B cell (primary cell): Measurements from ENCODE around the gene IKZF3. TPM values are rescaled to one million over a fixed set of nuclear protein-coding genes. Genes with fewer than 3 reads are reported as not detected.
A peak's percentile ranks its signal among the peaks of the same experiment; 100 is the strongest.
"Not testable (repeated sequence)": the region's sequence is repeated elsewhere in the genome, so short reads cannot be mapped to it uniquely, and the experiment has no call there.

Experiments
- ATAC-seq: fragments of 200-7000 bp; cut with Tn5 transposase; one replicate; pipeline ENCODE4 v1.10.0; 2021; ENCODE audit warnings: low read depth, mild to moderate bottlenecking, moderate number of reproducible peaks, moderate library complexity
- CTCF ChIA-PET: fragments of 350-600 bp; sonication (Branson Sonifier 250); formaldehyde crosslinking; loops from one replicate; lab custom pipeline; 2021; ENCODE audit warnings: antibody characterized with exemption, inconsistent platforms; lab: Charles Lee
- POLR2A ChIA-PET: fragments of 350-600 bp; sonication (Branson Sonifier 250); formaldehyde crosslinking; loops from one replicate; lab custom pipeline; 2021; ENCODE audit warnings: antibody characterized with exemption; lab: Charles Lee
- DNase-seq: peaks from one replicate; pipeline ENCODE4 v3.0.0; 2013
- H2AFZ ChIP-seq: 2 replicates; pipeline ENCODE4 v1.6.1; 2012; ENCODE audit warnings: mild to moderate bottlenecking, low read depth, low read length; ENCODE audit not compliant: insufficient read depth, poor library complexity, severe bottlenecking
- H3K27ac ChIP-seq, 2 donors: 1 replicate in 1 of 2; 2 replicates in 1 of 2; pipeline ENCODE4 v1.5.1; 2012 to 2013; ENCODE audit warnings: low read length in 2 of 2, mild to moderate bottlenecking in 2 of 2, moderate library complexity in 1 of 2
- H3K27me3 ChIP-seq, 4 experiments: fragments of 200-600 bp in 1 of 4; sonication (generic) in 1 of 4; replicated peaks in 1 of 4; 1 replicate in 2 of 4; 2 replicates in 2 of 4; pipeline versions ENCODE4 v1.6.1 to v1.7.0; 2013 to 2016; ENCODE audit warnings: low read length in 3 of 4, mild to moderate bottlenecking in 2 of 4, mixed read lengths in 1 of 4, moderate library complexity in 1 of 4; ENCODE audit not compliant: insufficient read depth in 4 of 4, control insufficient read depth in 3 of 4; ENCODE audit errors: control extremely low read depth in 1 of 4
- H3K36me3 ChIP-seq, 2 experiments: replicated peaks in 1 of 2; 1 replicate in 1 of 2; 2 replicates in 1 of 2; pipeline versions ENCODE4 v1.6.1 to v1.7.1; 2013; ENCODE audit warnings: low read length in 1 of 2; ENCODE audit not compliant: insufficient read depth in 2 of 2, control insufficient read depth in 1 of 2; ENCODE audit errors: control extremely low read depth in 1 of 2, extremely low read depth in 1 of 2
- H3K4me1 ChIP-seq, 2 donors: fragments of 200-600 bp in 1 of 2; sonication (generic) in 1 of 2; 1 replicate in 1 of 2; 2 replicates in 1 of 2; pipeline versions ENCODE4 v1.5.1 to v1.6.1; 2013 to 2017; ENCODE audit warnings: low read length in 2 of 2; ENCODE audit not compliant: control insufficient read depth in 2 of 2, insufficient read depth in 2 of 2
- H3K4me2 ChIP-seq: replicated peaks from 2 replicates; pipeline ENCODE3; 2012; ENCODE audit warnings: mild to moderate bottlenecking, low read depth, low read length; ENCODE audit not compliant: poor library complexity, severe bottlenecking
- H3K4me3 ChIP-seq, 5 experiments: fragments of 200-600 bp in 1 of 5; sonication (generic) in 1 of 5; 1 replicate in 3 of 5; 2 replicates in 2 of 5; pipeline versions ENCODE4 v1.5.1 to v1.7.0; 2011 to 2016; ENCODE audit warnings: low read length in 4 of 5, mild to moderate bottlenecking in 4 of 5, low read depth in 2 of 5, control low read depth in 1 of 5, moderate library complexity in 1 of 5; ENCODE audit not compliant: insufficient read depth in 1 of 5; ENCODE audit errors: control extremely low read depth in 1 of 5, extremely low read depth in 1 of 5
- H3K79me2 ChIP-seq: fragments of 200-600 bp; sonication (generic); one replicate; pipeline ENCODE4 v1.6.0; 2016; ENCODE audit warnings: low read length; ENCODE audit not compliant: control insufficient read depth, insufficient read depth
- H3K9ac ChIP-seq: fragments of 200-600 bp; sonication (generic); 2 replicates; pipeline ENCODE4 v1.6.1; 2017; ENCODE audit warnings: mild to moderate bottlenecking, low read length, moderate library complexity
- H3K9me3 ChIP-seq, 3 donors: one replicate each; pipeline versions ENCODE4 v1.6.1 to v1.7.1; 2013; ENCODE audit warnings: low read length in 2 of 3; ENCODE audit not compliant: control insufficient read depth in 2 of 3, insufficient read depth in 1 of 3; ENCODE audit errors: control extremely low read depth in 1 of 3
- H4K20me1 ChIP-seq: 2 replicates; pipeline ENCODE4 v1.6.0; 2012; ENCODE audit warnings: mild to moderate bottlenecking, low read length; ENCODE audit not compliant: insufficient read depth, control insufficient read depth, poor library complexity, severe bottlenecking
- H3K27ac Mint-ChIP-seq: one replicate; pipeline ENCODE4 v1.8.0; 2021; ENCODE audit warnings: mixed read lengths
- H3K27me3 Mint-ChIP-seq: one replicate; pipeline ENCODE4 v1.8.0; 2021; ENCODE audit warnings: mixed read lengths
- H3K4me1 Mint-ChIP-seq: one replicate; pipeline ENCODE4 v1.8.0; 2021; ENCODE audit warnings: mixed read lengths
- H3K4me3 Mint-ChIP-seq: one replicate; pipeline ENCODE4 v1.8.0; 2021; ENCODE audit warnings: mixed read lengths
- H3K9me3 Mint-ChIP-seq: one replicate; pipeline ENCODE4 v1.8.0; 2022; ENCODE audit warnings: mixed read lengths; ENCODE audit not compliant: insufficient read depth
- EZH2 ChIP-seq: IDR thresholded peaks from 2 replicates; pipeline ENCODE4 v1.6.1; 2012; ENCODE audit warnings: borderline replicate concordance, low read depth, mild to moderate bottlenecking, moderate library complexity, low read length; ENCODE audit not compliant: insufficient read depth, poor library complexity, severe bottlenecking
- WGBS: methylation state at CpG from one replicate; pipeline ENCODE4 v1.1.5; 2013; ENCODE audit warnings: missing lambda C conversion rate; ENCODE audit not compliant: insufficient coverage; 5-methylcytosine and 5-hydroxymethylcytosine counted together
- intact Hi-C: fragments of 100-400 bp; cut with micrococcal nuclease; formaldehyde crosslinking; loops from one replicate; pipeline ENCODE4 v1.10.0; 2022
- polyA plus RNA-seq: library from polyadenylated mRNA; depleted of rRNA; stranded (reverse); fragments of >200 nt; gene quantifications from 2 replicates; pipeline ENCODE4 v1.2.3, GENCODE V29; 2012
- total RNA-seq, 2 donors: library from RNA; stranded (reverse); fragments of 120-200 nt in 1 of 2; gene quantifications; 1 replicate in 1 of 2; 2 replicates in 1 of 2; pipeline versions ENCODE4 v1.2.3 to v1.2.4, GENCODE V29; 2013 to 2022
- TF ChIP-seq, protein P1 (sequence below): fragments of 200-600 bp; IDR thresholded peaks from one replicate; pipeline ENCODE4 v1.8.0; 2022; ENCODE audit warnings: antibody characterized with exemption, mild to moderate bottlenecking

Gene IKZF3
- total and polyA plus RNA-seq, 2 donors (not counting 1 experiment from before 2014, with no cell fraction given), result 63.0 to 178 TPM

GRCh38 chr17:39852239-39852638, 11.9 kb downstream of the IKZF3 start:
- Mint-ChIP-seq H3K4me1 (peaks cover 64% of the 10 kb centered on the region), H3K9me3 (no peaks in the 10 kb centered on the region), H3K27me3 (no peaks in the 10 kb centered on the region), H3K27ac (peak overlapping the region; percentile 81), H3K4me3 (peak overlapping the region; percentile 61)
- ATAC-seq, result no peak
- Histone ChIP-seq H3K4me1 (peaks cover 60 to 63% of the 10 kb centered on the region in 2 donors), H2AFZ (no peak overlapping the region), H3K9ac (peak overlapping the region; percentile 17), H3K79me2 (peaks cover 87% of the 10 kb centered on the region), H3K27ac (peak overlapping the region in 1 of 2 donors; percentile 85), H4K20me1 (peaks cover 53% of the 10 kb centered on the region), H3K36me3 (peaks cover 8 to 42% of the 10 kb centered on the region in 2 experiments), H3K9me3 (no peaks in the 10 kb centered on the region), H3K4me3 (peak overlapping the region in 1 of 5 experiments; percentile 9), H3K27me3 (no peaks in the 10 kb centered on the region), H3K4me2 (peak overlapping the region; percentile 56)
- CTCF ChIA-PET, result interaction anchor here (0.9 to 1.2 kb wide), 3 partner anchors 13 to 33 kb away, joined by 3 to 4 read pairs (median 4); no protein-coding TSS in a partner anchor
- intact Hi-C loops, result no loop called here
- 52% methylated on average over 3 of the region's 3 CpGs for WGBS
- no peak for DNase-seq
- TF ChIP-seq, protein P1, sequence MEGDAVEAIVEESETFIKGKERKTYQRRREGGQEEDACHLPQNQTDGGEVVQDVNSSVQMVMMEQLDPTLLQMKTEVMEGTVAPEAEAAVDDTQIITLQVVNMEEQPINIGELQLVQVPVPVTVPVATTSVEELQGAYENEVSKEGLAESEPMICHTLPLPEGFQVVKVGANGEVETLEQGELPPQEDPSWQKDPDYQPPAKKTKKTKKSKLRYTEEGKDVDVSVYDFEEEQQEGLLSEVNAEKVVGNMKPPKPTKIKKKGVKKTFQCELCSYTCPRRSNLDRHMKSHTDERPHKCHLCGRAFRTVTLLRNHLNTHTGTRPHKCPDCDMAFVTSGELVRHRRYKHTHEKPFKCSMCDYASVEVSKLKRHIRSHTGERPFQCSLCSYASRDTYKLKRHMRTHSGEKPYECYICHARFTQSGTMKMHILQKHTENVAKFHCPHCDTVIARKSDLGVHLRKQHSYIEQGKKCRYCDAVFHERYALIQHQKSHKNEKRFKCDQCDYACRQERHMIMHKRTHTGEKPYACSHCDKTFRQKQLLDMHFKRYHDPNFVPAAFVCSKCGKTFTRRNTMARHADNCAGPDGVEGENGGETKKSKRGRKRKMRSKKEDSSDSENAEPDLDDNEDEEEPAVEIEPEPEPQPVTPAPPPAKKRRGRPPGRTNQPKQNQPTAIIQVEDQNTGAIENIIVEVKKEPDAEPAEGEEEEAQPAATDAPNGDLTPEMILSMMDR, result no peak
- TF ChIP-seq EZH2, result no peak
- POLR2A ChIA-PET, result no interaction called here

GRCh38 chr17:39850186-39850585, 13.9 kb downstream of the IKZF3 start:
- H3K27me3 ChIP-seq, H3K4me3 ChIP-seq, H3K4me2 ChIP-seq, H3K9me3 Mint-ChIP-seq, H3K9ac ChIP-seq, H3K4me3 Mint-ChIP-seq, DNase-seq, H3K27me3 Mint-ChIP-seq, CTCF ChIA-PET, POLR2A ChIA-PET, intact Hi-C loops, H3K27ac ChIP-seq, ATAC-seq, H3K9me3 ChIP-seq, H2AFZ ChIP-seq, H3K27ac Mint-ChIP-seq: not testable (repeated sequence)
- peaks cover 65% of the 10 kb centered on the region for H3K4me1 Mint-ChIP-seq
- peaks cover 55 to 64% of the 10 kb centered on the region in 2 donors for H3K4me1 ChIP-seq
- peaks cover 90% of the 10 kb centered on the region for H3K79me2 ChIP-seq
- peaks cover 8 to 45% of the 10 kb centered on the region in 2 experiments for H3K36me3 ChIP-seq
- H4K20me1 ChIP-seq, result peaks cover 51% of the 10 kb centered on the region
